ENCODE results near the gene PDCD11. TPM values are rescaled to one million over a fixed set of nuclear protein-coding genes. Genes with fewer than 3 reads are reported as not detected.
A peak's percentile ranks its signal among the peaks of the same experiment; 100 is the strongest.
"Not testable (repeated sequence)": the region's sequence is repeated elsewhere in the genome, so short reads cannot be mapped to it uniquely, and the experiment has no call there.

The PDCD11 gene
- total RNA-seq, 4 donors from 2014 or later = 14.3 to 21.7 (median 17.6) TPM

DNA sequence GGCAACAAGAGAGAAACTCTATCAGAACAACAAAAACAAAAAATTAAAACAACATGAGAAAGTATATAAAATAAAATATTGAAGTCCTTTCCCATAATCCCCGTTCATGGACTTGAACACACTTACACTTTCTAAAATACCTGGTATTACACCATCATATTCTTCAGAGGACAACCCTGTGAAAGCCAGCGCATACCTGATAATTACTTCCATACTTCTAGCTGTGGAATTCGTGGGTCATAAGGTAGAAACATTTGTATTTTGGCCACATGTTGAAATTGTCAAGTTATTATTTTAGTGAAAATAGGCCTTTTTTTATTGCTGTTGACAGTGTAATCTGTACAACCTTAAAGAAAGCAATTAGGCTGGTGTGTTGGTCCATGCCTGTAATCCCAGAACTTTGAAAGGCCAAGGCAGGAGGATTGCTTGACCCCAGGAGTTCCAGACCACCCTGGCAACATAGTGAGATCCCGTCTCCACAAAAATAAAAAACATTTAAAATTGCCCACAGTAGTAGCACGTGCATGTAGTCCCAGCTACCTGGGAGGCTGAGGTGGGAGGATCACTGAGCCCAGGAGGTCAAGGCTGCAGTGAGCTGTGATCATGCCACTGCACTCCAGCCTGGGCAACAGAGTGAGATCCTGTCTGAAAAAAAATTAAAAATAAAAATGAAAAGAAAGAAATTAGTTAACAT, 40.4 kb upstream of the PDCD11 start:
- Histone ChIP-seq H3K4me1 (peaks cover 0 to 7% (median 0%) of the 10 kb centered on the region in 3 donors), H3K4me3 (no peak overlapping the region), H3K9me3 (no peaks in the 10 kb centered on the region), H3K27ac (no peak overlapping the region), H3K36me3 (no peaks in the 10 kb centered on the region), H3K27me3 (peaks cover 12% of the 10 kb centered on the region)
- WGBS, 2 donors (ENCODE audit: low coverage in 1 of 2) = 77 to 88% methylated on average over 3 to 5 of the region's 5 CpGs
- TF ChIP-seq CTCF (IDR thresholded peaks at IDR 0.05) = no peak
- TF ChIP-seq POLR2AphosphoS5 (IDR thresholded peaks at IDR 0.05) = no peak
- no peak for TF ChIP-seq POLR2A (IDR thresholded peaks at IDR 0.05)
- TF ChIP-seq EP300 (IDR thresholded peaks at IDR 0.05) = no peak
- ATAC-seq = no peak

DNA sequence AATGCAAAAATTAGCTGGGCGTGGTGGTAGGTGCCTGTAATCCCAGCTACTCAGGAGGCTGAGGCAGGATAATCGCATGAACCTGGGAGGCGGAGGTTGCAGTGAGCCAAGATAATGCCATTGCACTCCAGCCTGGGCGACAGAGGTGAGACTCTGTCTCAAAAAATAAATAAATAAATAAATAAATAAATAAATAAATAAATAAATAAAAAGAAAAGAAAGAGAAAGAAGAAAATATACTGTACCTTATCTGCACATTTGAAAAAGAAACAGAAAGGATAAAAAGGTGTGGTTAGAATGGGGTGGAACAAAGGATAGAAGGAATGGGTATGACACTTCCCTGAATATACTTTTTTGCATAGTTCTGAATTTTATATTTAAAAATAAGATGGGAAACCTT, 36.9 kb upstream of the PDCD11 start:
- 94 to 100% methylated on average over 2 to 4 of the region's 4 CpGs for WGBS, 2 donors (ENCODE audit: low coverage in 1 of 2)
- not testable (repeated sequence) for ATAC-seq, H3K27ac ChIP-seq, H3K4me1 ChIP-seq, H3K4me3 ChIP-seq, H3K9me3 ChIP-seq, H3K36me3 ChIP-seq
- H3K27me3 ChIP-seq = peaks cover 12% of the 10 kb centered on the region

GRCh38 chr10:103360791-103361190, 35.6 kb upstream of the PDCD11 start:
- H3K4me1 ChIP-seq, H3K36me3 ChIP-seq, H3K9me3 ChIP-seq, H3K4me3 ChIP-seq, ATAC-seq, H3K27ac ChIP-seq, H3K27me3 ChIP-seq: not testable (repeated sequence)
- WGBS, 2 donors (ENCODE audit: low coverage in 1 of 2) = 88% methylated on average over 7 of the region's 9 CpGs; no CpG with 5 or more reads in 1 of the 2 donors

DNA sequence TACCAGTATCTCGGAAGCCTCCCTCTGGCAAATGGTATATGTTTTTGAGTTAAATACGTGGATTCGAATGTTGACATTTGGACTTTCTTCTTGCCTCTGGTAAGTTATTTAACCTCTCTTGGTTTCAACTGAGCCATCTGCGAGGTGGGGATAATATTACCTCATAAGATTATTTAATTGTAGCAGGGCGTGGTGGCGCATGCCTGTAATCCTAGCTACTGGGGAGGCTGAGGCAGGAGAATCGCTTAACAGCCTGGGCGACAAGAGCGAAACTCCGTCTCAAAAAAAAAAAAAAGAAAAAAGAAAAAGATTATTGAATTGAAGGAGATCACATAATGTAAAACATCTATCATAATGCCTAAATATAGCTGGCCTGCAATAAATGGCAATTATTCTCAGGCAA, 29.0 kb upstream of the PDCD11 start:
- H3K4me1 ChIP-seq = peaks cover 0 to 28% (median 0%) of the 10 kb centered on the region in 3 donors
- H3K36me3 ChIP-seq = no peaks in the 10 kb centered on the region
- 62 to 71% methylated on average over 7 of the region's 10 CpGs for WGBS, 2 donors (ENCODE audit: low coverage in 1 of 2)
- H3K27ac ChIP-seq = peak overlapping the region; percentile 43 to 93 (median 91)
- H3K4me3 ChIP-seq = peak overlapping the region; percentile 76 to 79
- H3K27me3 ChIP-seq = no peaks in the 10 kb centered on the region
- no peak for ATAC-seq
- TF ChIP-seq CTCF (IDR thresholded peaks at IDR 0.05) (no peak), POLR2A (IDR thresholded peaks at IDR 0.05) (no peak), EP300 (IDR thresholded peaks at IDR 0.05) (no peak), POLR2AphosphoS5 (IDR thresholded peaks at IDR 0.05) (no peak)
- no peaks in the 10 kb centered on the region for H3K9me3 ChIP-seq

DNA sequence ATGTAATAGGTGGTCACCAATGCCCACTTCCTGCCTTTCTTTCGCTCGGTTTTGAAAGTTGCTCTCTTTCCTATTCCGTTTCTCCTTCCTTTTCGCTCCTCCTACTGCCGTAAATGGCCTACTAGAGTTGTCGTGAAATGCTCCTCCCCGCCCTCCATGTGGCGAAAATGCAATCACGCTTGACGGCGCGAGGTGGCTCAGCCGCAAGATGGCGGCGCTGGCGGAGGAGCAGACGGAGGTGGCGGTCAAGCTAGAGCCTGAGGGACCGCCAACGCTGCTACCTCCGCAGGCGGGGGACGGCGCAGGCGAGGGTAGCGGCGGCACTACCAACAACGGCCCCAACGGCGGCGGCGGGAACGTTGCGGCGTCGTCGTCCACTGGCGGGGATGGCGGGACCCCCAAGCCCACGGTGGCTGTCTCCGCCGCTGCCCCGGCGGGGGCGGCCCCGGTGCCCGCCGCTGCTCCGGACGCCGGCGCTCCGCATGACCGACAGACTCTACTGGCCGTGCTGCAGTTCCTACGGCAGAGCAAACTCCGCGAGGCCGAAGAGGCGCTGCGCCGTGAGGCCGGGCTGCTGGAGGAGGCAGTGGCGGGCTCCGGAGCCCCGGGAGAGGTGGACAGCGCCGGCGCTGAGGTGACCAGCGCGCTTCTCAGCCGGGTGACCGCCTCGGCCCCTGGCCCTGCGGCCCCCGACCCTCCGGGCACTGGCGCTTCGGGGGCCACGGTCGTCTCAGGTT, 28.5 kb upstream of the PDCD11 start, which contains the start of gene TAF5:
TAF5 (plus strand) TSS at position 195 of the 737 bp plus-strand sequence; CDS start at position 209, 14 bp downstream.
- H3K4me1 ChIP-seq = peaks cover 0 to 28% (median 0%) of the 10 kb centered on the region in 3 donors
- 0 to 3% methylated on average over 3 to 4 of the region's 81 CpGs for WGBS, 2 donors (ENCODE audit: low coverage in 1 of 2)
- no peaks in the 10 kb centered on the region for H3K9me3 ChIP-seq
- TF ChIP-seq CTCF (IDR thresholded peaks at IDR 0.05) (peak in 3 of 4 experiments; percentile 7 to 34 (median 29)), EP300 (IDR thresholded peaks at IDR 0.05) (no peak), POLR2AphosphoS5 (IDR thresholded peaks at IDR 0.05) (peak; percentile 94), POLR2A (IDR thresholded peaks at IDR 0.05) (peak; percentile 77 to 86)
- peak; percentile 87 for ATAC-seq
- H3K4me3 ChIP-seq = peak within 1 kb of the TSS; percentile 76 to 79
- H3K27me3 ChIP-seq = no peaks in the 10 kb centered on the region
- no peaks in the 10 kb centered on the region for H3K36me3 ChIP-seq
- peak within 1 kb of the TSS; percentile 64 to 93 (median 91) for H3K27ac ChIP-seq
